ES-I3 (cell line): Measurements from ENCODE around the gene GRID1.

Experiments used
- H3K36me3 ChIP-seq: 2 replicates; pipeline ENCODE4 v1.6.1; 2013; ENCODE audit warnings: mild to moderate bottlenecking, low read length, control low read depth, moderate library complexity; ENCODE audit not compliant: insufficient read depth
- H3K4me1 ChIP-seq: 2 replicates; pipeline ENCODE4 v1.6.1; 2013; ENCODE audit warnings: mild to moderate bottlenecking, control low read depth, low read length; ENCODE audit not compliant: insufficient read depth
- H3K9ac ChIP-seq: 2 replicates; pipeline ENCODE4 v1.6.1; 2013; ENCODE audit warnings: low read depth, mild to moderate bottlenecking, low read length, moderate library complexity
- H3K9me3 ChIP-seq: 2 replicates; pipeline ENCODE4 v1.6.1; 2013; ENCODE audit warnings: mild to moderate bottlenecking, low read length, moderate library complexity; ENCODE audit not compliant: control insufficient read depth, insufficient read depth

The GRID1 gene

GRCh38 chr10:86020134-86020533 lies 346.5 kb downstream of the GRID1 start:
- H3K4me1 ChIP-seq = no peaks in the 10 kb centered on the region
- no peaks in the 10 kb centered on the region for H3K36me3 ChIP-seq
- H3K9me3 ChIP-seq = no peaks in the 10 kb centered on the region
- no peak overlapping the region for H3K9ac ChIP-seq

GRCh38 chr10:86019141-86019540 lies 347.5 kb downstream of the GRID1 start:
- no peak overlapping the region for H3K9ac ChIP-seq

GRCh38 chr10:86018735-86019058 lies 347.9 kb downstream of the GRID1 start:
- no peaks in the 10 kb centered on the region for H3K4me1 ChIP-seq
- H3K36me3 ChIP-seq = no peaks in the 10 kb centered on the region
- no peak overlapping the region for H3K9ac ChIP-seq
- no peaks in the 10 kb centered on the region for H3K9me3 ChIP-seq

More at GRCh38 chr10:86019141-86019540, 347.5 kb downstream of the GRID1 start:
- Histone ChIP-seq H3K36me3 (no peaks in the 10 kb centered on the region), H3K4me1 (no peaks in the 10 kb centered on the region), H3K9me3 (no peaks in the 10 kb centered on the region)

- Histone ChIP-seq H3K9ac (no peak overlapping the region), H3K4me1 (no peaks in the 10 kb centered on the region)
These were observed 348.5 kb downstream of the GRID1 start for GRCh38 chr10:86017841-86018734.

GRCh38 chr10:86013568-86013967 lies 353.0 kb downstream of the GRID1 start:
- Histone ChIP-seq H3K9ac (no peak overlapping the region), H3K4me1 (no peaks in the 10 kb centered on the region), H3K9me3 (no peaks in the 10 kb centered on the region), H3K36me3 (no peaks in the 10 kb centered on the region)

More at GRCh38 chr10:86017841-86018734, 348.5 kb downstream of the GRID1 start:
- H3K36me3 ChIP-seq = no peaks in the 10 kb centered on the region
- H3K9me3 ChIP-seq = no peaks in the 10 kb centered on the region

GRCh38 chr10:86007171-86007570 lies 359.4 kb downstream of the GRID1 start:
- Histone ChIP-seq H3K4me1 (no peaks in the 10 kb centered on the region), H3K9ac (no peak overlapping the region), H3K9me3 (no peaks in the 10 kb centered on the region), H3K36me3 (no peaks in the 10 kb centered on the region)

GRCh38 chr10:86004337-86004736 lies 362.3 kb downstream of the GRID1 start:
- no peak overlapping the region for H3K9ac ChIP-seq
- no peaks in the 10 kb centered on the region for H3K9me3 ChIP-seq
- no peaks in the 10 kb centered on the region for H3K4me1 ChIP-seq
- no peaks in the 10 kb centered on the region for H3K36me3 ChIP-seq

- no peaks in the 10 kb centered on the region for H3K9me3 ChIP-seq
- no peak overlapping the region for H3K9ac ChIP-seq
- H3K36me3 ChIP-seq = no peaks in the 10 kb centered on the region
- H3K4me1 ChIP-seq = no peaks in the 10 kb centered on the region
These were observed 363.4 kb downstream of the GRID1 start for GRCh38 chr10:86003201-86003621.

GRCh38 chr10:86001521-86001920 lies 365.1 kb downstream of the GRID1 start:
- H3K36me3 ChIP-seq = no peaks in the 10 kb centered on the region
- no peak overlapping the region for H3K9ac ChIP-seq
- no peaks in the 10 kb centered on the region for H3K4me1 ChIP-seq
- no peaks in the 10 kb centered on the region for H3K9me3 ChIP-seq

GRCh38 chr10:85997544-85997943 lies 369.1 kb downstream of the GRID1 start:
- Histone ChIP-seq H3K36me3 (no peaks in the 10 kb centered on the region), H3K9ac (no peak overlapping the region), H3K9me3 (no peaks in the 10 kb centered on the region), H3K4me1 (no peaks in the 10 kb centered on the region)

GRCh38 chr10:85995791-85996190 lies 370.8 kb downstream of the GRID1 start:
- no peaks in the 10 kb centered on the region for H3K4me1 ChIP-seq
- H3K9me3 ChIP-seq = no peaks in the 10 kb centered on the region
- no peaks in the 10 kb centered on the region for H3K36me3 ChIP-seq
- H3K9ac ChIP-seq = no peak overlapping the region

- Histone ChIP-seq H3K36me3 (no peaks in the 10 kb centered on the region), H3K9me3 (no peaks in the 10 kb centered on the region), H3K9ac (no peak overlapping the region), H3K4me1 (no peaks in the 10 kb centered on the region)
These were observed 372.6 kb downstream of the GRID1 start for GRCh38 chr10:85993840-85994507.

- no peaks in the 10 kb centered on the region for H3K9me3 ChIP-seq
- H3K9ac ChIP-seq = no peak overlapping the region
- H3K4me1 ChIP-seq = no peaks in the 10 kb centered on the region
- no peaks in the 10 kb centered on the region for H3K36me3 ChIP-seq
These were observed 373.5 kb downstream of the GRID1 start for GRCh38 chr10:85993140-85993539.

GRCh38 chr10:85992324-85992723 lies 374.3 kb downstream of the GRID1 start:
- no peaks in the 10 kb centered on the region for H3K9me3 ChIP-seq
- H3K9ac ChIP-seq = no peak overlapping the region
- no peaks in the 10 kb centered on the region for H3K4me1 ChIP-seq

GRCh38 chr10:85986777-85987176 lies 379.8 kb downstream of the GRID1 start:
- H3K4me1 ChIP-seq = no peaks in the 10 kb centered on the region
- H3K9ac ChIP-seq = no peak overlapping the region
- no peaks in the 10 kb centered on the region for H3K36me3 ChIP-seq
- H3K9me3 ChIP-seq = no peaks in the 10 kb centered on the region

More at GRCh38 chr10:85992324-85992723, 374.3 kb downstream of the GRID1 start:
- H3K36me3 ChIP-seq = no peaks in the 10 kb centered on the region
